NCI-H524 (cell line): ENCODE measurements around the gene UGT1A8.
"Not testable (repeated sequence)": the region's sequence is repeated elsewhere in the genome, so short reads cannot be mapped to it uniquely, and the experiment has no call there.

Source experiments
- DNase-seq, 2 experiments: peaks; one replicate each; lab custom pipeline; 2025; lab: John Stamatoyannopoulos, UW

UGT1A8 gene

DNA sequence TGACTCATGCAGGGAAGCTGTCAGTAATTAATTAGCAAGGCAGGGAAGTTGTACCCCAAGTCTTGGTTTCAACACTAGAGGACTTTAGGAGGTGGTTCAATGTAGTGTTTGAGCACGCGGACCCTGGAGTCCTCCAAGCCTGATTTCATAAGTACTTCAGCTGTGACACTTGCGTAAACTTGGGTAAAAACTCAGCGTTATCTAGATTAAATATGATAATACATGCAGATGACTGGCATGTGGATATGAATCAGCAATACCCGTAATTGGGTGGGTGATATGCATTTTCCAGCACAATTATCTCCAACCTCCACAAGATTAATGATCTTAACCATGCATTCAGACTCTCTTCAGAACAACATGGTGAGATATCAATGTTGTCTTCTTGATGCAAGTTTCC, 69.5 kb downstream of the UGT1A8 start:
- DNase-seq = no peak

DNA sequence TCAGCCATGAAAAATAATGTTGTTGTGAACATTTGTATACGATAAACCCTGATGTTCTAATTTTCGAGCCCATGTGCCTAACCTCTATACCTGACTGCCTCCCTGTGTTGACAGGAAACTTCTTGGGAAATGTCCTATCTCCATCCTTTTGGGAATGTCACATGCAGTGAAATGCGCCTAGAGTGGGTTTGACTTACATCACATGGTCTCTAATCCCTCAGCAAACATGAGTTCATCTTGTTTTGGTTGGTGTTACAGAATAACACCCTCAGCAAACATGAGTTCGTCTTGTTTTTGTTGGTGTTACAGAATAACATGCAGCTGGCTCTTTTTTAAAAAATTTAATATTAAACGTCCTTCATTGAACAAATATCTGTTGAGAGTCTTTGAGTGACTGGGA, 70.9 kb downstream of the UGT1A8 start:
- DNase-seq = no peak

DNA sequence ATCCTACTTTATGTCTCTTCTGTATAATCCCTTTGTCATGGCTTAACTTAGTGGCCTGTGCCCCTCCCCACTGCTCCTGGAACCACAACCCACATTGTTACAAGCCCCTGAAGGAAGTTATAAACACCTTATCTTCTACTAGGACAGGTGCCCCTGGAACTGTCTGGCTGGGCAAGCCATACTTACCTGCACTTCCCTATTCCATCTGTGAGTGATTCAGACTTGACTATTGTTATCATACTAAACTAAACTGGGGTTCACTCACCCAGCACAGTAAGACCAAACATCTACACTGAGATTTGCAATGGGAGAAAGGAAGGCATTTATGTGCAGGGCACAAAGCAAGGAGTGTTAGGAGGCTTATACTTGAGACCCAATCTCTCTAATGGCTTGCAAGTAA, 71.6 kb downstream of the UGT1A8 start:
- DNase-seq = no peak

DNA sequence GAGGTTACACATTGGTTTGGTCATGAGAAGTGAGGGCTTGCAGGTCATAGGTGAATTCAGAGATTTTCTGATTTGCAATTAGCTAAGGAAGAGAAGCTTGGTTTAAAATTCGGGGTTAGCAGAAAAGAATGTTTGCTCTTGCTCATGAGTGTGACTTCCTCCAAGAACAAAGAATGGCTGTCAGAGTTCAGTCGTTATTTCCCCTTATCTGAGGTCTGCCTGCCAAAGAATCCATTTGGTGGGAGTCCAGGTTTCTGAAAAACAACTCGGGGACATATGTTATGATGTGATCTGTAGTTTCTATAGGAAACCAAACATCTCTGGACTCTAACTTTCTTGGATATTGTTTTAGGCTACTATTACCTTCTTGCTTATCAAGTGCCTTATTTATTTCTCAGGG, 72.1 kb downstream of the UGT1A8 start:
- no peak for DNase-seq

DNA sequence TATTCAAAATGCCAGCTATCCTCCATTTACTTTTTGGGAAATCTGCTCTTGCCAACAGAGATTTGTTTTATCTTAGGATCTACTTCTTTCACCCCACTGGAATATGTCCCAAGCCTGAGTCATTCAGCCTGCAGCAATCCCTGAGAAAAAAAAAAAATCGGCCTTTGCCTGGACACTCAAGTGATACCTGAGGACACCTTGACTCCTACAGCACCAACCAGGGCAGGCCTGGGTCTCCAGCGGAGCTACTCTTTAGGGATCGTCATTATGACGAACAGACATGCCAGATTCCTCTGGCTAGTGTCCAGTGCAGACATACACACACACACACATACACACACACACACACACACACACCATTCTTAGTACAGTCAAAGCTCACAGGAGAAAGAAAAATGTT, 73.0 kb downstream of the UGT1A8 start:
- DNase-seq = no peak

DNA sequence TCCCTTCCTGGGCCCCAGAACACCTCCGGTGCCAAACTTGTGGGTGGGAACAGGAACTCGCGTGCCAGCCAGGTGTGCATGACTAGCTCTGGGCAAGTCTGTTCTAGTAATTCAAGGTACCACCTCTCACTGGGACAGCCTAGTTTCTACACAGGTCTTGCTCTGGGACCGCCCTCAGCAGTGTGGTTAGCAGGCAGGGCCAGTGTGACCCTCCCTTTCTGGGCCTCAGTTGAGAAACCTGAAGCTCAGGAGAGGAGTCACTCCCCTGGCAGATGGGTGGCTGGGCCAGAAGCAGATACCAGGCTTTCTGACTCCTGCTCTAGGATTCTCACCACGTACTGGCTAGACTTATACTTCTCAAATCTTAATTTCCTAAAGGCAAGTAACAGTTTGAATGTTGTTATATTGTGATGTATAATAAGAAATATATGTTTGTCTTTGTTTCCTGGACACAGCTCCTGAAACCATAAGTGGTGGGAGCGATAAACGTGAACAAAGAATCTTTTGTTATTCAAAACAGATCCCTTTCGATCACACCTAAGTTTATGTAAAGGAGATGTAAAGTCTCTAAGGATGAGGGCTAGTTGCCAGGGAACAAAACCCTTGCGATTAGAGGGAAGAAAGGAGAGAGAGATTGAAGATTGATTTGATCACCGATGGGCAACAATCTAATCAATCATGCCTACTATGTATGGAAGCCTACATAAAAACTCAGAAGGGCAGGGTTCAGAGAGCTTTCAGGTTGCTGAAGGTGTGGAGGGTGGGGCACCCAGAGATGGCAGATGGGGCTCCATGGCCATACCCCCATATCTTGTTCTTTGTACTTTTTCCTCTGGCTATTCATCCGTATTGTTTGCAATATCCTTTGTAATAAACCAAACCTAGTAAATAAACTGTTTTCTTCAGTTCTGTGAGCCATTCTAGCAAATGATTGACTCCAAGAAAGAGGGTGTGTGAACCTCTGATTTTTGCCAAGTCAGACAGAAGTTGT, 74.3 kb downstream of the UGT1A8 start:
- DNase-seq = no peak

DNA sequence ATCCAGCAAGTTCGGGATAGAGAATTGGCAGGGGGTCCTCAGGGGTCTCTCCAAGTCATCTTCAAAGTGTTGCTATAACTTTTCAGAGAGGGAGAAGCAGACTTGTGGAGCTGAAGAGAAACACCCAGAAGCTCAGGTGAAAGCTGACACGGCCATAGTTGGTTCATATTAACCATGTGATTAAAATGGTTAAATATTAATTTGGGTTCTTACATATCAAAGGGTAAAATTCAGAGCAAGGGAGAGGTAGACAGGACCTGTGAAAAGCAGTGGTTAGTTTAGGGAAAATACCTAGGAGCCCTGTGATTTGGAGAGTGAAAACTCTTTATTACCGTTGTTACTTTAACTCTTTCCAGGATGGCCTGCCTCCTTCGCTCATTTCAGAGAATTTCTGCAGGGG, 75.2 kb downstream of the UGT1A8 start, which contains the start of gene UGT1A6:
Gene UGT1A6 (plus strand): TSS at position 243 of the 400 bp plus-strand sequence. CDS start 115 bp downstream, at position 358.
- no peak for DNase-seq

DNA sequence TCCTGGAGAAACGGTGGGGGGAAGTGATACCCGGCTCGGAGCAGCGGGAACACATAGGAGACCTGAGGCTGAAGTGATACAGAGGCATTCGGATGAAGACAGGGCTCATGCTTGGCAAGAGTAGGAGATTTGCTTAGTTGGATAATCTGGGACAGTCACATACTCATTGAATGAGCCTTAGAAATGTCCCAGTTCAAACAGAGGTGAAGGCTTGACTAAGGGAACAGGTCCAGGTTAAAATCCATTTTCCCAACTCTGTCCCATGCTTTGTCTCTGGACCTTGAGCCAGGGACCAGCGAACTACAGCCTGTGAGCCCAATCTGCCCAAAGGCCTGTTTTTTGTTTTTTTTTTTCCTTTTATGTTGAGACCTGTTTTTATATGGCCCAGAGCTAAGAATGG, 76.5 kb downstream of the UGT1A8 start:
- DNase-seq = no peak

DNA sequence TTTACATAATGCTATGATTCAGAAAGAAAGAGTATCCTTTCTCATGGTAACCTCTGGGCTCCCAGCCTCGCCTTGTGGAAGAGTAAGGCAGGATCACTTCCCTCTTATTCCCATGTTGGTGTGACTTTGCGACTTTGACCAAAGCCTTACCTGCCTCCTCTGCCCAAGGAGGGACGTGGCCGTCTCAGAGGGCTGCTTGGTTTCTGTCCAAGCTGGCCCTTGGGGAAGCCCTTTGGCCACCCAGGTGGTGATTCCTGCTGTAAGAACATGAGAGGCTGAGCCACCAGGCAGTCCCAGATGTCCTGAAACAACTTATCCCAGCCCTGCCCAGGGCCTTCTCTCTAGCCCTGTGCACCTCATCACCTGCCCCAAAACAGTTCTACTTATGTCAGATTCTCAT, 81.3 kb downstream of the UGT1A8 start:
- no peak for DNase-seq

DNA sequence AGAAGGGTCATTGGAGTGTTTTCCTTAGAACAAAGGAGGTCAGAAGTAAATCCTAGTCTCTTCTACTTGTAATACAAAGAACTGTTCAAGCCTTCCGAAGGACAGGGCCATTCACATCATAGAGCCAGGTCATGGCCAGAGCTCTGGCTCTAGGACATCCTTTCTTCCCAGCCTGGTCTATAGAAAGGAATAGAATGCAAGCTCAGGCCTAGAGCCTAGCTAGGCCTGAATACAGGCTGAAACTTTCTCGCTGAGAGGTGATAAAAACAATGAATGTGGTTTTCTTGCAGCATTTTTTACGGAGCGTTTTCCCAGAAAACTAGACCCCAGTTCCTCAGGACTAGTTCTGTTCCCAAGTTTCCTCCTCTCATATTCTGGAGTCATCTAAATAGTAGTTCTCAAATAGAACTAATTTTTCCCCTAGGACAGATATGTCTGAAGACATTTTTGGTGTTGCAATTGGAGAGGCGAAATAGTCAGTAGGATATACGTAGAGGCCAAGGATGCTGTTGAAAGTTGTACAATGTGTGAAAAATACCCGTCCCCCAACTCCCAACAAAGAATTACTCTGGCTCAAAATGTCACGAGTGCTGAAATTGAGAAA, 82.1 kb downstream of the UGT1A8 start:
- DNase-seq = no peak

DNA sequence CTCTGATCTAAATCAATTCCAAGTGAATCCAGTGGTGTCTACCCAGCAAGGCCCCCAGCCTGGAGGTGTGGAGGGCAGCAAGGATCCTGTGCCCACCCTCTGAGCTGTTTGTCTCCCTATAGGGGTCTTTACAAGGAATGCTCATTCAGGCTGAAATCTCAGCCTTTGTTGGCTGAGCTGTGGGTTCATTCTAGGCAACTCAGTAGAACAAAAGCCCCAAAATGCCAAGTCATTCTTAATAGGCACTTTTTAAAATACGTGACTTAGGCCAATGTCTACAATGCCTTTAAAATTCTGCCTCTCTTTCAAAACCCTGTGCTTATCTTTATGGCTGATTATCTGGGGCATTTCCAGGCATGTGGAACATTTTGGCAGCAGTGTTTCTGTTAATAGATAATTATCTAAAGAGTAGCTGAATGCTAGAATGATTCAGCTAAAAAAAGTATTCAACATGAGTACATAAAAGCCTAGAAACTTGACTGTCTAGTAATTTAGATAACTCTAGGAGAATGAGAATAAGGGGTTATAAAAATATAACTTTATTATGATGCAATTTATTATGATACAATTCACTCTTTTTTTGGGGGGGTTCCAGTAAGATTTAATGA, 82.7 kb downstream of the UGT1A8 start:
- DNase-seq = no peak

DNA sequence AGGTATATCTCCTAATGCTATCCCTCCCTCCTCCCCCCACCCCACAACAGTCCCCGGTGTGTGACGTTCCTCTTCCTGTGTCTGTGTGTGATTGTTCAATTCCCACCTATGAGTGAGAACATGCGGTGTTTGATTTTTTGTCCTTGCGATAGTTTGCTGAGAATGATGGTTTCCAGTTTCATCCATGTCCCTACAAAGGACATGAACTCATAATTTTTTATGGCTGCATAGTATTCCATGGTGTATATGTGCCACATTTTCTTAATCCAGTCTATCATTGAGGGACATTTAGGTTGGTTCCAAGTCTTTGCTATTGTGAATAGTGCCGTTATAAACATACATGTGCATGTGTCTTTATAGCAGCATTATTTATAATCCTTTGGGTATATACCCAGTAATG, 83.4 kb downstream of the UGT1A8 start:
- not testable (repeated sequence) for DNase-seq

DNA sequence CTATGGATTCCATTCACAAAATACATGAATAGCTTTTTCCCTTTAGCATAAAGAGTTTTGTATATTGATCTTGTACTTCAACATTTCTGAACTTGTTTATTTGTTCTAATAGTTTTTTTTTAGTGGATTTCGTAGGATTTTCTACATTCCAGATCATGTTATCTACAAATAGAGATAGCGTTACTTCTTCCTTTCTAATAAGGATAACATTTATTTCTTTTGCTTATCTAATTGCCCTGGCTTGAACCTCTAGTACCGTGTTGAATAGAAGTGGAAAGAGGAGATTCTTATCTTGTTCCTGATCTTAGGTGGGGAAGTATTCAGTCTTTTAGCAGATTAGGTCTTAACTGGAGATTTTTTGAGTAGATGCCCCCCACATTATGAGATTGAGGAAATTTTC, 84.8 kb downstream of the UGT1A8 start:
- no peak for DNase-seq

DNA sequence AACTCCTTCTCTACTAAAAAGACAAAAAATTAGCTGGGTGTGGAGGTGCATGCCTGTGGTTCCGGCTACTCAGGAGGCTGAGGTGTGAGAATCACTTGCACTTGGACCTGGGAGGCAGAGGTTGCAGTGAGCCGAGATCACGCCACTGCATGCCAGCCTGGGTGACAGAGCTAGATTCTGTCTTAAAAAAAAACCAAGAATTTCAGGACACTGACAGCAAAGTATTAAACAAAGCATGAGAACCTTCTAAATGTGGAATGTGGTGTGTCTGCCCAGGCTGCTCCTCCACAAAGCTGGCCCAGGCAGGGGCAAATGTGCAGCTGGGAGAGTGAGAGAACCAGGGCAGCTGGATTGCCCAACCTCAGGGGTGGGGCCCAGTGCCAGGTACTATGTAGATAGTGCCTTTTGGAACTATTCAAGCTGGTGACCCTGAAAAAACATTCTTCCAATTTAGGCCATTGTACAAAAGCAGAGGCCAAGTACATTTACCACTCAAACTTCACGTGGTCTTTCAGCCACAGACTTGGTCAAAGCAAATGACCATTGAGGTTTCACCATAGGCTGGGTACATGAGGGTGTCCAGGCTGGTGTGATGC, 88.6 kb downstream of the UGT1A8 start:
- no peak for DNase-seq

DNA sequence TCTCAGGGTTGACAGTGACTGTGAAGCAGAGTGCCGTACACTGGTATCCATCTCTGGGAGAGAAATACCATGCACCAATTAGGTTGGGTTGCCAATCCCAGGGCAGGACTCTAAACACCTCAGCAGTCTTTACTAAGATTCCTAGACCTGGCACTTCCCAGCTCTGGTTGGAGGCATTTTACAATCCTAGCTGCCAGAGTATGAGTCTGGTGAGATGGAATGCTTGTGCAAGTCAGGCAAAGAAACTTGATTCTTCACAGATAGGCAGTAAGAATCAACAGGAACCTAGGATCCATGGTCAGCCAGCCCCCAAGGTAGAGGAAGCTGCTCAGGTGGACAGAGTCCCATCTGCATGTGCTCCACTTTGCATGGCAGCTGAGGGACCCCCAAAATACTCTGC, 89.3 kb downstream of the UGT1A8 start:
- no peak for DNase-seq

DNA sequence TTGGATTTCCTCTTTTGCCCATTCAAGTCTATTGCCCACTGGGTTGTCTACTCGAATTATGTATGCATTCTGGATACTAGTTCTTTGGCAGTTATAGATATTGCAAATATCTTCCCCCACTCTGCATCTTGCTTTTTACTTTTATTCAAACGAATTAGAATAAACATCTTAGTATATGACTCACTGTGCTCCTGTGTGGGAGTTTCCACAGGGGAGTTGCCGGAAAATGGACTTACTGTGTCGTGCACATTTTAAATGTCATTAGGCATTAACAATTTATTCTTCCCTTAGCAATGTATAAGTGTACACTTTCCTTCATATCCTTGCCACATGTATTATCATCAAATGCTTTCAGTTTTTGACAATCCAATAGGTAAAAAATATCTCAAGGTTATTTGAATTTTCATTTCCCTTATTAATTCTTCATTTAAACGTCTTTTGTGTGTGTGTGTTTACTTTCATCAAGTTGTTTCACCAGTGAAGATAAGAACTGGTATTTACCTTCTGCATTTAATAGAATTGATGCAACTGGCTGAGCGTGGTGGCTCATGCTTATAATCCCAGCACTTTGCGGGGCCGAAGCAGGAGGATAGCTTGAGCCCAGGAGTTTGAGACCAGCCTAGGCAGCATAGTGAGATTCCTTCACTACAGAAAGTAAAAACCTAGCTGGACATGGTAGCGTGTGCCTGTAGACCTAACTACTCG, 90.7 kb downstream of the UGT1A8 start:
- no peak for DNase-seq

DNA sequence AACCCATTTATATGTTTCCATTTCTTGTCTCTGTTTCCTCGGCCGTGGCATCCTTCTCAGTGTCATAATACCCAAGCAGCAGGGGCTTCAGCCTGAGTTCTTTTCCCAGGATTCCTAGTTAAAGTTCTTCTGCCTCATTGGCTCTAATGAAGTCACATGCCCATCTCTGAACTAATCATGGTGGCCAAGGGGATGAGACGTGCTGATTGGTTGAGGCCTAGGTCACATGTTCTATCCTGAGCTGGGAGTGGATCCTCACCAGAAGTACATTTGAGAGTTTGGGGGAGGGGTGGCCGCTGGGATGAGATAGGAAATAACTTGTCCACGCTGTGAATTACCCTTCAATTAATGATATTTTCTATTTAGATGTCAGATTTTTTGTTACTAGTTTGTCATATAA, 91.5 kb downstream of the UGT1A8 start:
- no peak for DNase-seq

DNA sequence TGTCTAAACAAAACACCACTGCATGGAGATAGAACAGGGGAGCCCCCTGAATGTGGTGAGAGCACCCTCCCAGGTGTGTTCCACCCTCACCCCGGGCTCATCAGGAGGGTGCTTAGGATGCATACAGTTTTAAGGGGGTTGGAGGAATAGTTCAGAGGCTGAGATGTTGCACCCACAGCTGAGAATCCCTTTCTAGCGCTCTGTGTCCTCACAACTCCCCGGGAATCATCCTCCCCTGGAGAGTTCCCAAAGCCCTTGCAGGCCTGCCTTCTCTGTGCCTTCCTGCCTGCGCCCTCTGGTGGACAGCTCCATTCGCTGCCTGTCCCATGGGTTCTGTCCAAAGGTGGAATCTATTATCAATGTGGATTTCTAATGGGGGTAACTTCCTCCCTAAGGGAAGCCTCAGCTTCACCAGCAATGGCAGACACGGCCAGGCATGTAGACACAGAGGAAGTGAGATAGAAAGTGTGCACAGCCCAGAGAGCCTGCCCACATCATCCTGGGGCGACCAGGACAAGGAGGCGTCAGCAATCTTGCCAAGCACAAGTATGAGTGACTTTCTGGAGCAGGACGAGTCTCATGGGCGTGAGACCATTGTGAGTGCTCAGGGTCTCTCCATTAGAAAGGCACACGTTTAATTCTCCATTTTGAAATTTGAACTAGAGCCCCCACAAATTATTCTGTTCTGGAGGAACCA, 94.0 kb downstream of the UGT1A8 start:
- DNase-seq = peak; percentile 48 to 61

DNA sequence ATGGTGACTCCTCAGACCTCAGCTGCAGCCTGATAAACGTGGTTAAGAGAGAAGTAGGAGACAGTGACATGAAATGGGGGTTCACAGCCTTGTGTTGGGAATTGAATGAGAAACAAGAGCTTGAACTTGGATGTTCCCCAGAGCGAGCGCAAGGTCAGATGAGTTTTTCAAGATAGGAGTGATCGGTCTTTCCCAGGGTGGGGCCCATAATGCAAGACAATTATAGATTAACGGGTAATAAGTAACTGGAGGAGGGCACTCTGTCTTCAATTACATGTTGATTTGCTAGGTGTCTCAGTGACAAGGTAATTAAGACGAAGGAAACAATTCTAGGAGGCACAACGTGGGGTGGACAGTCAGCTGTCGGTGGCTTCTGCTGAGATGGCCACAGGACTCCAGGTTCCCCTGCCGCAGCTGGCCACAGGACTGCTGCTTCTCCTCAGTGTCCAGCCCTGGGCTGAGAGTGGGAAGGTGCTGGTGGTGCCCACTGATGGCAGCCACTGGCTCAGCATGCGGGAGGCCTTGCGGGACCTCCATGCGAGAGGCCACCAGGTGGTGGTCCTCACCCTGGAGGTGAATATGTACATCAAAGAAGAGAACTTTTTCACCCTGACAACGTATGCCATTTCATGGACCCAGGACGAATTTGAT, 95.3 kb downstream of the UGT1A8 start, which contains the start of gene UGT1A5:
Gene UGT1A5 (plus strand): TSS at position 297 of the 651 bp plus-strand sequence. CDS start 85 bp downstream, at position 382.
- DNase-seq = no peak

DNA sequence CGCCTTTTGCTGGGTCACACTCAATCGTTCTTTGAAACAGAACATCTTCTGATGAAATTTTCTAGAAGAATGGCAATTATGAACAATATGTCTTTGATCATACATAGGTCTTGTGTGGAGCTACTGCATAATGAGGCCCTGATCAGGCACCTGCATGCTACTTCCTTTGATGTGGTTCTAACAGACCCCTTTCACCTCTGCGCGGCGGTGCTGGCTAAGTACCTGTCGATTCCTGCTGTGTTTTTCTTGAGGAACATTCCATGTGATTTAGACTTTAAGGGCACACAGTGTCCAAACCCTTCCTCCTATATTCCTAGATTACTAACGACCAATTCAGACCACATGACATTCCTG, 95.8 kb downstream of the UGT1A8 start:
- DNase-seq = no peak

DNA sequence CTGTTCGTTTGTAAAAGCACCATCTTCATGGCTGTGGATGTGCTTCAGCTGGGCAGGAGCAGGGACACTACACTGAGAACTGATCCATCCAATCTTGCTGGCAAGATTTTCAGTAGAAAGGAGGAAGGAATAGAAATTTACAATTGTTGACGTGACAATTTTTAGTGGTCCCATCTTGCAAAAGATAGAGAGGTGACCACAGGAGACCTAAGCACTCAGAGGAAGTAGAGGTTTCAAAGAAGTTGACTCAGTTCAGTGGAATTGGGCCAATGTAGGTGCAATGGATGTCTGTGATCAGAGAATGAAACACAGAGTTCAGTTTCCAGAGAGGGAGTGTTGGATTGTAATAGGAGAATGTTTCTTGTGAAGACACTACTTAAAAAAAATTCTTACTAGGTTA, 96.7 kb downstream of the UGT1A8 start:
- no peak for DNase-seq
